Fibroblast of the aortic adventitia (primary cell): ENCODE results near the gene NDUFAF8. TPM values are rescaled to one million over a fixed set of nuclear protein-coding genes. Genes with fewer than 3 reads are reported as not detected.

Source experiments
- DNase-seq: peaks from one replicate; pipeline ENCODE4 v3.0.0-alpha.2; 2010; ENCODE audit warnings: low read depth
- H3K4me3 ChIP-seq: 2 replicates; pipeline ENCODE4 v1.5.1; 2011; ENCODE audit warnings: low read depth, mild to moderate bottlenecking, control low read depth, low read length, moderate library complexity
- total RNA-seq: library from RNA; depleted of rRNA; stranded (reverse); fragments of >200 nt; gene quantifications from 2 replicates; pipeline ENCODE4 v1.2.3, GENCODE V29; 2012; ENCODE audit warnings: low replicate concordance
- TF ChIP-seq, protein P1 (sequence below): IDR thresholded peaks from 2 replicates; pipeline ENCODE4 v1.5.1; 2011; ENCODE audit warnings: mild to moderate bottlenecking, low read length, control low read depth, inconsistent platforms; ENCODE audit not compliant: insufficient read depth

NDUFAF8 gene
- total RNA-seq, 1 donor: 27.4 TPM

DNA sequence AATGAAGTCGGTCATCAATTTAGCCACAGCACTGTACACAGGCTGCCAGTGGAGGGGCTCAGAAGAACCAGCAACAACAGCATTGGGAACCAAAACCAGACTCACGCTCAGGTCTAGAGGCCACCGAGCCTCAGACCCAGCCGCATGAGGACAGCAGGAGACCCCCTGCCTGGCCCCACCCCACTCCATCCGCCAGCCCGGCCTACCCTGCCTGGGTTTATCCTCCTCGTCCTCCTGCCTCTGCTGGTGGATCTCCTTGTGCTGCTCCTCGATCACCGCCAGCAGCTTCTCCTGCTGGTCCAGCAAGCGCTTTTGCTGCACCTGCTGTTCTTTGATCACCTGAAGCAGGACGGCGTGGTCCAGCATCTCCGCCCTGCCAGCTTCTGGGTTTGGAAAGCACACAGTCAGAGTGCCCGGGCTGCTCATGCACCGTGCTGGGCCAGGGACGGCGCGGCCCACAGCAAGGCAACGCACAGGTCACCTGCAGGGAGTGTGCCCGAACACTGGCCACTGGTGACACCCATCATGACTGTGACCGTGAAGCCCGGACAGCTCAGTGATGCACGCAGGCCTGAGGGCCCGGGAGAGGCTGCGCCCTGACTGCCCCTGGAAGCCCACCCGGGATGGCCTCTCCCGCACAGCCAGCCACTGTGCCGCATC lies 7.7 kb downstream of the NDUFAF8 start:
- TF ChIP-seq, protein P1, sequence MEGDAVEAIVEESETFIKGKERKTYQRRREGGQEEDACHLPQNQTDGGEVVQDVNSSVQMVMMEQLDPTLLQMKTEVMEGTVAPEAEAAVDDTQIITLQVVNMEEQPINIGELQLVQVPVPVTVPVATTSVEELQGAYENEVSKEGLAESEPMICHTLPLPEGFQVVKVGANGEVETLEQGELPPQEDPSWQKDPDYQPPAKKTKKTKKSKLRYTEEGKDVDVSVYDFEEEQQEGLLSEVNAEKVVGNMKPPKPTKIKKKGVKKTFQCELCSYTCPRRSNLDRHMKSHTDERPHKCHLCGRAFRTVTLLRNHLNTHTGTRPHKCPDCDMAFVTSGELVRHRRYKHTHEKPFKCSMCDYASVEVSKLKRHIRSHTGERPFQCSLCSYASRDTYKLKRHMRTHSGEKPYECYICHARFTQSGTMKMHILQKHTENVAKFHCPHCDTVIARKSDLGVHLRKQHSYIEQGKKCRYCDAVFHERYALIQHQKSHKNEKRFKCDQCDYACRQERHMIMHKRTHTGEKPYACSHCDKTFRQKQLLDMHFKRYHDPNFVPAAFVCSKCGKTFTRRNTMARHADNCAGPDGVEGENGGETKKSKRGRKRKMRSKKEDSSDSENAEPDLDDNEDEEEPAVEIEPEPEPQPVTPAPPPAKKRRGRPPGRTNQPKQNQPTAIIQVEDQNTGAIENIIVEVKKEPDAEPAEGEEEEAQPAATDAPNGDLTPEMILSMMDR: no peak
- no peak overlapping the region for H3K4me3 ChIP-seq
- no peak for DNase-seq

DNA sequence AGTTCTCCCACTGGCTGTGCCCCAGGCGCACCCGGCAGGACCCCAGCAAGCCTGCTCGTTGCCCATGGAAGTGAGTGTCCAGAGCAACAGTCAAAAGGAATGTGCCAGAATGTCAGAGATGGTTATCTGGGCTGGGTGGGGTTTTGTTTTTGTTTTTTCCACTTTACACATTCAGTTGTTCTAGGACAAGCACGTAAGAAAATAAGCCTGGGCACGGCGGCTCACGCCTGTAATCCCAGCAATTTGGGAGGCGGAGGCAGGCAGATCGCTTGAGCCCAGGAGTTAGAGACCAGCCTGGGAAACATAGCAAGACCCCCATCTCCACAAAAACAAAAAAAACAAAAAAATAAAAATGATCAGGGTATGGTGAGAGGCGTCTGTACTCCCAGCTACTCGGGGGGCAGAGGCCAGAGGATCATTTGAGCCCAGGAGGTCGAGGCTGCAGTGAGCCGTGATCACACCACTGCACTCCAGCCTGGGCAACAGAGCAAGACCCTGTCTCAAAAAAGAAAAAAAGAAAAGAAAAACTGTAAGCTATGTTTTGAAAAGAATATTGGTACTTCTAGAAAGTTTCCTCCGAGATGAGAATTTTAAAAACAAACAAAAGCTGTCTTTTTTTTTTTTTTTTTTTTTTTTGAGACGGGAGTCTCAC lies 8.3 kb downstream of the NDUFAF8 start:
- TF ChIP-seq, protein P1: no peak
- H3K4me3 ChIP-seq: no peak overlapping the region
- no peak for DNase-seq

DNA sequence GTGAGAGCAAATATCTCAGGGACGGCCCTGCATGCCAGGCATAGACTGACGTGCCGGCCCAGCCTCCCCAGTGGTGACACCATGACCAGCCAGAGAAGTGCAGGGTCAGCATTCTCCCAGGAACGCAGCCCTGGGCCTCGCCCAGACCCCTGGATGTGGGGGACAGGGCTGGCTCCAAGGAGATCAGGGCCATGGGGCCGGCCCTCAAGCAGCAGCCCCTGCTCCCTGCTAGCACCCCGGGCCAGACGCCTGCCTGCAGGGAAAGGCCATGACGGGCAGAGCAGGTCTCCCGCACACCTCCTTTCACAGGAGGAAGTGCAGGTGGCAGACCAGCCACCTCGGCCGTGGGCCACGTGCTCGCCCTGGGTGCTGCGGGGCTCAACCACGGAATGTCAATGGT lies 9.5 kb downstream of the NDUFAF8 start:
- H3K4me3 ChIP-seq: no peak overlapping the region
- no peak for DNase-seq
- TF ChIP-seq, protein P1: no peak

DNA sequence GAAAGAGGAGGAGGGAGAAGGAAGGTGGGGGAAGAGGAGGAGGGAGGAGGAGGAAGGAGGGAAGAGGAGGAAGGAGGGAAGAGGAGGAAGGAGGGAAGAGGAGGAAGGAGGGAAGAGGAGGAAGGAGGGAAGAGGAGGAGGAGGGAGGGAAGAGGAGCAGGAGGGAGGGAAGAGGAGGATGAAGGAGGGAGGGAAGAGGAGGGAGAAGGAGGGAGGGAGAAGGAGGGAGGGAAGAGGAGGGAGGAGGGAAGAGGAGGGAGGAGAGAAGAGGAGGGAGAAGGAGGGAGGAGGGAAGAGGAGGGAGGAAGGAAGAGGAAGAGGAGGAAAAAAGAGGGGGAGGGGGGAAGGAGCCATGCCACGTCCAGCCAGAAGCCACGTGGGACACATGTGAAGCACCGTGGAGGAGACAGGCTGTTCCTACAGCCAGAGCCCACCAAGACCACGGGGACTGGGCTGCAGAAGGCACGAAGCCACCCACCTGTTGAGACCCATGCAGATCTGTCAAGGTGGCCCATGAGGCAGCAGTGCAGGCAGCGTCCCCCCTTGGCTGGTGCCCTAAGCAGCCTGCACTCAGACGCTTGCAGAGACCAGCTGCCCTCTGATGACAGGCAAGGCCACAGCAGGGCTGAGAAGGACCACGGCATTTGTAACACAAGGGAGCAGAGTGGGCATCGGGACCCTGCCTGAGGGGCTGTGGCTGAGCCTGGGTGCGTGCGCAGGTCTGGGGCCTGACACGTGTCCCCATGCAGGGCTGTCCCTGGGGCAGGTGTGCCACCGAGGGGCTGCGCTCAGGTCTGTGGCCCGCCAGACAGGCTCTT lies 10.3 kb downstream of the NDUFAF8 start:
- TF ChIP-seq, protein P1: no peak
- H3K4me3 ChIP-seq: no peak overlapping the region
- DNase-seq: no peak

DNA sequence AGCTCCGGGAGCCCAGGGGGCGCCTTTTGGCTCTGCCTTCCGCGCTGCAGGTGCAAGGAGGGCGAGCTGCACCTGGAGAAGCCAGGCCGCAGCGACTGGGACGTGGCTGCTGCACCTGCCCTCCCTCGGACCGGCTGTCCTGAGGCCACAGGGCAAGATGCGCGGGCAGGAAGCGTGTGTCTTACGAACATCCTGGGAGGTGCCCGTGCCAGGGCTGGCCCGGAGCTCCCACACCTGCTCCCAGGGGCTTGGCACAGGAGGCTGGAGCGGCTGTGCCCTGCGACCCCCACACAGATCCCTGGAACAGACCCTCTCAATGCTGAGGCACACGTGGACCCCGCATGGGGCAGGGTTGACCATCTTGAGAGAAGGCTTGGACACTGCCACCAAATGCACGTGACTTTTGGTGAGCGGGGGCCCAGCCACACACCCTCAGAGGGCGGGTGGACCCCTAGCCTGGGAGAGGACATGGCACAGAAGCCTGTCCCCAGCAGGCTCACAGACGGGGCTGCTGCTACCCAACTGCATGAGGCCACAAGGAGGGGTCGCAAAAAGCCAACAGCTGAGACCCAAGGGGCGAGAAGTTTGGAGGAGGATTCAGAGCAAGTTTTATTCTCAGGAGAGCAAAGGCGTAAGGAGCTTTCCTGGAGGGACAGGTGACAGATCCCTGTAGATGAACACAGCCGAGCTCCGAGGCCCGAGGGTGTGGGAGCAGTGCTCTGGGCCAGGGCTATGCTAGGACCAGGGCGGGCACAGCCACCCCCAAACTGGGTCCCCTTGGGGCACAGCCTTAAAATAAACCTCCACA lies 11.4 kb downstream of the NDUFAF8 start:
- DNase-seq: no peak
- no peak overlapping the region for H3K4me3 ChIP-seq
- TF ChIP-seq, protein P1: no peak

DNA sequence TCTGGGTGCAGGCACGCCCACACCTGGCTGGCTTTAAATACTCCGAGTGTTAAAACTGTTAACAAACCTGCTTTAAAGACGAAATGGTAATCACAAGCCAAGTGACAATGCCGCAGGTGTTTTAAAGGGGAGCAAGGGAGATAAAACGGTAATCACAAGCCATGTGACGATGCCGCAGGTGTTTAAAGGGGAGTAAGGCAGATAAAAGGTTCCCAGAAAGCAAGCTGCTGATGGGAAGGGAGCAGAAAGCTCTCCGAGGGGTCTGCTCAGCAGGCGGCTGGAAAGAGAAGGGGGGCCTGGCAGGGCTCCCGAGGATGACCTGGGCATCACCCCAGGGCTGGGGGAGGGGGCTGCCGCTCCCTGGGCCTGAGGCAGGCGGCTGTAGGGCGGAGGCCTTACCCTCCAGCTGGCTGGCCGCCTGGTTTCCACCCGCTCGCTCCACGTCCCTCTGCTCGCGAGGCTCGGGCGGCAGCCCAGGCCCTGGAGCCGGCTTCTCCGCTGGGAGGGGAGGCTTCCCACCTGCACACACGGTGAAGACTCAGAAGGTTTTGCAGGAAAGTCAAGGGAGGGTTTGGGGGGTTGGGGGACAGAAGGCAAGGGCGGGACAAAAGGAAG lies 12.1 kb downstream of the NDUFAF8 start:
- no peak overlapping the region for H3K4me3 ChIP-seq
- DNase-seq: no peak
- TF ChIP-seq, protein P1: no peak
